Gastroesophageal sphincter (tissue), 3 donors: Measurements from ENCODE around the gene ADAM12.

Experiments used
- POLR2AphosphoS5 ChIP-seq: sonication (generic); formaldehyde crosslinking; IDR thresholded peaks from one replicate; pipeline ENCODE4 v1.6.1; 2017; ENCODE audit warnings: antibody characterized with exemption
- TF ChIP-seq, protein P1 (sequence below), 4 experiments: fragments of 200-600 bp in 2 of 4; fragments of 450-650 bp in 2 of 4; sonication (generic) in 1 of 4; IDR thresholded peaks; one replicate each; pipeline ENCODE4 v1.5.1; 2017 to 2019; ENCODE audit warnings: antibody characterized with exemption in 4 of 4, mild to moderate bottlenecking in 2 of 4, moderate library complexity in 2 of 4

DNA sequence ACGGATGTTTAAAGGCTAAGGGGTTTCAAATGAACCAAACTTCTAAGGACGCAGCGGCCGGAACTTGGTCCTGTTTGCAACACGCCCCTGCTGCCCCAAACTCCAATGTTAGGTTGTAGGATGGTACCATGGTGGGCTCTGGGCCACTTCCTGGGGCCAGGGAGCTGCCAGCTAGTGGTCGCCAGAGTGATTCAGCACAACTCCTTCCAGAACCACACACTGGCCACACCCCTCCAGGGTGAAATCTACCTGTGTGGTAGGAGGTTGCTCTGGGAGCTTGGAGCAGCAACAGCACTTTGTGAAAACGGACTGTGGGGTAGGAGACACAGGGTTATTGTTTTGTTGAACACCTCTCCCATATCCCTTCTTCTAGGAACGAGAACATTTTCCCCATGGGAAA, 330.8 kb downstream of the ADAM12 start:
- no peak for TF ChIP-seq POLR2AphosphoS5
- TF ChIP-seq, protein P1, sequence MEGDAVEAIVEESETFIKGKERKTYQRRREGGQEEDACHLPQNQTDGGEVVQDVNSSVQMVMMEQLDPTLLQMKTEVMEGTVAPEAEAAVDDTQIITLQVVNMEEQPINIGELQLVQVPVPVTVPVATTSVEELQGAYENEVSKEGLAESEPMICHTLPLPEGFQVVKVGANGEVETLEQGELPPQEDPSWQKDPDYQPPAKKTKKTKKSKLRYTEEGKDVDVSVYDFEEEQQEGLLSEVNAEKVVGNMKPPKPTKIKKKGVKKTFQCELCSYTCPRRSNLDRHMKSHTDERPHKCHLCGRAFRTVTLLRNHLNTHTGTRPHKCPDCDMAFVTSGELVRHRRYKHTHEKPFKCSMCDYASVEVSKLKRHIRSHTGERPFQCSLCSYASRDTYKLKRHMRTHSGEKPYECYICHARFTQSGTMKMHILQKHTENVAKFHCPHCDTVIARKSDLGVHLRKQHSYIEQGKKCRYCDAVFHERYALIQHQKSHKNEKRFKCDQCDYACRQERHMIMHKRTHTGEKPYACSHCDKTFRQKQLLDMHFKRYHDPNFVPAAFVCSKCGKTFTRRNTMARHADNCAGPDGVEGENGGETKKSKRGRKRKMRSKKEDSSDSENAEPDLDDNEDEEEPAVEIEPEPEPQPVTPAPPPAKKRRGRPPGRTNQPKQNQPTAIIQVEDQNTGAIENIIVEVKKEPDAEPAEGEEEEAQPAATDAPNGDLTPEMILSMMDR (IDR thresholded peaks at IDR 0.05): no peak
